ENCODE data around the gene NFS1.

Gene NFS1

DNA sequence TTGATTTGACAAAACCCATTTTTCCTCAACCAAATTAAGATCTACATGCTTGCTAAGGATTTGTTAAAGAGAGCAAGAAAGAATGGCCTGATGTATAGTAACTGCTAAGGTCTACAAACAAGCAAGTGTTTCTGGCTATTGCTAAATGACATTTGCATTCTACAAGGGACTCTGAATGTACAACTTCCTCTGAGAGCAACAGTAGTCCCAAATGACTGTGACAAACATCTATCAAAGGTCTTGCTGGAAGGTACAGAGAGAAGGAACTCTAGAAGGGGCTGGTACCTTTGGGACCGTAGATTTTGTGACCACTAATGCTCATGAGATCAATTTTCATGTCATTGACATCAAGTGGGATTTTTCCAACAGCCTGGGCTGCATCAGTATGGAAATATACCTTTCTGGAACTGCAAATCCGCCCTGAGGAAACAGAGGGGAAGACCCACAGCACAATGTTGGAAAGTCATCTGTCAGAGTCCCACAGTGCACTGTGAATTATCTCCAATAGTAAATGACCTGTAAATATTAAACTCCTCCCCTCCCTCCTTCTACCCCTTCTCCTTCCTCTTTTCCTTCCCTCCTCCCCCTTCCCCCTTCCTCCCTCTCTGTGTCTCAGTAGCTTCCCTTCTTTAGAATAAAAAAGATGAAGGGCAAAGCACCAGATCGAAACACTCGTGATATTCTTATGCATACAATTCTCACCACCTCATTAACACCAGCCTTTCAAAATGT is 18.5 kb downstream of the NFS1 start:
- no peak for DNase-seq (ENCODE audit: low read depth in 3 of 3)

- no peak for DNase-seq (ENCODE audit: low read depth in 3 of 3)
These were observed 24.2 kb downstream of the NFS1 start for GRCh38 chr20:35674921-35675320.

GRCh38 chr20:35673884-35674283 is 25.3 kb downstream of the NFS1 start:
- DNase-seq (ENCODE audit: low read depth in 3 of 3): no peak

GRCh38 chr20:35669681-35670080 is 29.5 kb downstream of the NFS1 start:
- DNase-seq (ENCODE audit: low read depth in 3 of 3): no peak

DNA sequence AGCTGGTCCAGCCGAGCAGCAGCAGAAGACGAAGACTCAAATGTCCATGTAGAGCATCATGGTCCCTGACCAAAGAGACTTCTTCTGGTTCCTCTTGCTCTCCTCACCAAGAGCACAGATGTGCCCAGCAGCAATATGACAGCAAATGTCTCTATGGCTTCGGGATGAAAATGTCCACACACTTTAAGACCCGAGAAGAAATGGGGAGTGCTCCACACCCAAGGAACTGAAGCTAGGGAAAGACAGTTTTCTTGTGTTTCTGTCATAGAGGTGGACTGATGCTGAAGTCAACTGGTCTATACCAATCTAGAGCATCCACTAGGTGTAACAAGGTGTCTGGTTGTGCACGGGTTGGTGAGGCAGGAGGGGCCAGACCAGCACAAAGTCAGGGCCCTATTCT is 29.9 kb downstream of the NFS1 start:
- DNase-seq (ENCODE audit: low read depth in 3 of 3): no peak

DNA sequence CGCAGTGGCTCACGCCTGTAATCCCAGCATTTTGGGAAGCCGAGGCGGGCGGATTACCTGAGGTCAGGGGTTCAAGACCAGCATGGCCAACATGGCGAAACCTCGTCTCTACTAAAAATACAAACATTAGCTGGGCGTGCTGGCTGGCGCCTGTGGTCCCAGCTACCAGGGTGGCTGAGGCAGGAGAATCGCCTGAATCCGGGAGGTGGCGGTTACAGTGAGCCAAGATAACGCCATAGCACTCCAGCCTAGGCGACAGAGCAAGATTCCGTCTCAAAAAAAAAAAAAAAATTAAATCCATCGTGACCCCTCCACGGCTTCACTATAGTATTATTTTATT is 33.2 kb downstream of the NFS1 start:
- no peak for DNase-seq (ENCODE audit: low read depth in 3 of 3)

- DNase-seq (ENCODE audit: low read depth in 3 of 3): peak; percentile 80 to 87 (median 86)
These were observed 34.5 kb downstream of the NFS1 start, which contains the start of the genes CPNE1 and RBM12 for GRCh38 chr20:35664466-35665206. TSS of gene CPNE1 (minus strand) at chr20:35664900. CDS start at chr20:35632923, 31,977 bp downstream. TSS of gene RBM12 (minus strand) at chr20:35664900. CDS start at chr20:35655322, 9,578 bp downstream.

DNA sequence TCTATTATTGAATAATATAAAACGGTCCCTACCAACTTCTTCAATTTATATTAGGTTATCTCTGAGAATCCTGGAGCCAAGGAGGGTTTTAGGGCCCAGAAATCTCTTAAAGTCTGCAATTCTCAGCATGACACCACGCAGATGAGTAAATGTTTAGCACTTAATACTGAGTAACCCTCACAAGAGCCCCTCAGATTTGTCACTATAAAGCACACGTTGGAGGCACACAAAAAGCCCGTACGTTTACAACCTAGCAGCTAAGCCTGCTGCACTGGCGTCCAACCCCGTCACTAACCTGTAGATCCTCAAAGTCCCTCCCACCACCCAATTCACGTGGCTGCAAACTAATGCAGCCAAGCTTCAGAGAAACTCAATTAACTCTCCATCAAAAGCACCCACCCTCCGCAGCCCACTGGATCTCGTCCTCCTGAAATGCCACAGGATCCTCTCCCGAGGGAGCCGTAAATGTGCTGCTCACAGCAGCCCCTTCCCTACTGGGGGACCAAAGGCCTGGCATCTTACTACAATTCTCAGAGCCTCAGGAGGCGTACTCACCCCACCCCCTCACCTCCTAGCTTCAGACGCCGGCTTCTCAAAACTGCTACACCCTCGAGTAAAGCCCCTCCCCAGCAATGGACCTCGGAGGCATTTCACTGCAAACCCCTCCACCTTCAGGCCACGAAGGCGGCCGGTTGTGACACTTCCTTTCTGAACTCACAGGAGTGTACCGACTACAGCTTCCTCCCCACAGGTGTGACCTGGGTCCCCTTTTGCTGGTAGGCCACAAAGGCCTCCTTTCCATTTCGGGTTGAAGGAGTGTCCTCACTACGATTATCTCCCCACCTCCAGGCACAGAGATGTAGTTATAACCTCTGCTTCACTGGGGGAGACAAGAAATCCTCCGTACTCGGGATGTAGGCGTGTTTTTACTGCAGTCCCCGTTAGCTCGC is 35.4 kb downstream of the NFS1 start:
- peak; percentile 17 to 35 (median 32) for DNase-seq (ENCODE audit: low read depth in 3 of 3)

DNA sequence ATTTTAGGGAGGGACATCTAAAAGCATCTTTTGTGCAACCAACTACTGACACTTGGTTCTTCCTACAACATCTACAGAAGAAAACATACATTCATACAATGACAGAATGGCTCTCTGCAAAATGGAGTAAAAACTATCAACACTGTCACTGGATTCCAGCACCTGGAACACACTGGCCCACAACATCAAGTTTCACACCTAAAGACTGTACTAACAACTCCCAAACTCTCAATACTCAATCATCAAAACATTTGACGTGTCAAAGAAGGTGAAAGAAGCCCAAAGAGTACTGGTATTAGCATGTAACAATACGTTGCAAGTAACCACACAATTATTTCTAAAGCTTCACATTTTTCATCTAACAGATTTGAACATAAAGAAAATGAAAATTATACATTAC is 36.6 kb downstream of the NFS1 start:
- no peak for DNase-seq (ENCODE audit: low read depth in 3 of 3)

- DNase-seq (ENCODE audit: low read depth in 3 of 3): no peak
These were observed 37.2 kb downstream of the NFS1 start for GRCh38 chr20:35661908-35662307.

GRCh38 chr20:35661053-35661452 is 38.1 kb downstream of the NFS1 start:
- no peak for DNase-seq (ENCODE audit: low read depth in 3 of 3)

GRCh38 chr20:35660122-35660937 is 38.8 kb downstream of the NFS1 start:
- DNase-seq (ENCODE audit: low read depth in 3 of 3): no peak

DNA sequence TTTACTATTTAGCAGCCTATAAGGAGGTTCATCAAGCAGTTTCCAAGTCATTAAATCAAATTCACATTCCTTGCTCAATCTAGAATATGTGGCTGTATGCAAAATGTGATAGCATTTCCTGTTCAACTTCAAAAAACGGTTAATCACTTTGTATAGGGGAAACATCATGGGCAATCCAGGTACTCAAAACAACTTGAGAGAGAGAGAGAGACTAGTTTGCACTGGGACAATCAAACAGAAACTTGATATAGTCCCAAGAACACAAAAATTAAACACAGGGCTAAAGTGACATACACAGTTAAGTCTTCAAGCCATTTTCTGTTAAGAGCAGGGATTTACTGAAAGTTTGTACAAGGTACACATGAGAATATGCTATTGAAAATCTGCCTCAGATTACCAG is 41.9 kb downstream of the NFS1 start:
- DNase-seq (ENCODE audit: low read depth in 3 of 3): no peak

- no peak for DNase-seq (ENCODE audit: low read depth in 3 of 3)
These were observed 44.7 kb downstream of the NFS1 start for GRCh38 chr20:35654415-35654814.

DNA sequence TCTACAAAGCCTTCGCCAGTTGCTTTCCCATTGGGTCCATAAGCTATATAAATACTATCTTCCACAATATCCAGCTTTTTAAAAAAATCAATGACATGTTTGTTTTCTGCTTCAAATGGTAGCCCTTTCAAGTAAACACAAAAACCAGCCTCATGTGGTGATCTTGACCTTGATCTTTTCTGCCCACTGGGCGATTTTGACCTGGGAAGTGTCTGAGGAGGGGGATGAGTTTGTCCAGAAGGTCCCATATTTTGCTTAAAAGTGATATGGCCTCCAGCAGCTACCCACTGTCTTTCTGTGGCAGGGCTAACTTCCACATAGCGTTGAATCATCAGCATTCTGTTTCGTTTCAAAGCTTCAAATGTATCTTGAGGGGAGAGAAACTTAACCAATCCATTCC is 45.3 kb downstream of the NFS1 start:
- DNase-seq (ENCODE audit: low read depth in 3 of 3): no peak

DNA sequence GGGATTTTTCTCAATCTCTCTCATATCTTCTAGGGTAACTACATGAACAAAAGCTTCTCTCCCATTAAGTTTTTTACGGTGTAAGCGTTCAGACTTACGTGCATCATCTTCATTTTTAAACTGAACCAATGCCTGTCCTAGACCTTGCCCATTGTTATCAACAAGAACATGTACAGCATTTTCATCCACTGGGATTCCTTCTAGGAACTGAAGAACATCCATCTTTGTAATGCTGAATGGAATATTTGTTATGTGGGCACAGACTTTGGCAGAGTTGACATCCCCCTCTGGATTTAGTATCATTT is 45.8 kb downstream of the NFS1 start:
- no peak for DNase-seq (ENCODE audit: low read depth in 3 of 3)

DNA sequence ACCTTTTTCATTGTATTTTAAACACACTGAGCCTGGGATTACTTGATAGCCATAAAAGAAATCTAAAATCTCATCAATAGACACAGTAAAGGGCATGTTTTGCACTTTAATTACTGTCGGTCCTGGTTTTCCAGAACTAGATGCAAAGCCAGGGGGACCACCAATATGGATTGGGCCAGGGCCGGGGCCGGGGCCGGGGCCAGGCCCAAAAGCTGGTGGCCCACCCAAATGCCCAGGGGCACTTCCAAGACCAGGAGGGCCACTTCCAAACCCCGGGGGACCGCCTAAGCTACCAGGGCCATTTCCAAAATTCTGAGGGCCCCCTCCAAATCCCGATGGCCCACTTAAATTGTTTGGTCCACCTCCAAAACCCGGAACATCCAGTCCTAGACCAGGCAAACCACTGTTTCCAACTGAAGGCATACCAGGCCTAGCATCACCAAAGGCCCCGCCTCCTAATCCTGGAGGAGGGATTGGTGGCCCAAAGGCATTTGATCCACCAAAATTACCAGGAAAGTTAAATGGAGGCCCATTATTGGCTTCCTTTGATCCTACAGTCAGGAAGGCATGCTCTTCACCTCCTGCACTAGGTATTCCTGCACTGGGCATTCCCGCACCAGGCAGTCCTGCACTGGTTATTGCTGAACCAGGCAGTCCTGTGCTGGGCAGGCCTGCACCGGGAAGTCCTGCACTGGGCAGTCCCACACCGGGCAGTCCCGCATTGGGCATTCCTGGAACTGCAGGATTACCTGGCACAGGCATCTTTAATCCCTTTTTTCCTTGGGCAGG is 46.3 kb downstream of the NFS1 start:
- DNase-seq (ENCODE audit: low read depth in 3 of 3): no peak

DNA sequence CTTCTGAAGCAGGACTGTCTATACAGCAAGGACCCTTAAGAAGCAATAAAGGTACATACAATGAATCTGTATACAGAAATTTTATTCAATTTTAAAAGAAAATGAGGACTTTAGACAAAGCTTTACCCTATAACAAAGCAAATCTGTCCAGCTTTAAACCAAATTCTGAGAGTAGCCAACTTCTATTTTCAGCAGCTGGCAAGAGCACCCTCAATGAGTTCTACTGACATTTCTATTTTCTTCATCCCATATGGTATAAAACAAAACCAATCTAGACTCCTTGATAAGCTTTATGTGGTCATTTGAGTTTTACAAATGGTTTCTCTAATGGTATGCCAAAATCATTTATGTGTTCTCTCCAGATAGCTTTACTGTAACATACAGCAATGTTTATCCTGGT is 47.2 kb downstream of the NFS1 start:
- no peak for DNase-seq (ENCODE audit: low read depth in 3 of 3)

DNA sequence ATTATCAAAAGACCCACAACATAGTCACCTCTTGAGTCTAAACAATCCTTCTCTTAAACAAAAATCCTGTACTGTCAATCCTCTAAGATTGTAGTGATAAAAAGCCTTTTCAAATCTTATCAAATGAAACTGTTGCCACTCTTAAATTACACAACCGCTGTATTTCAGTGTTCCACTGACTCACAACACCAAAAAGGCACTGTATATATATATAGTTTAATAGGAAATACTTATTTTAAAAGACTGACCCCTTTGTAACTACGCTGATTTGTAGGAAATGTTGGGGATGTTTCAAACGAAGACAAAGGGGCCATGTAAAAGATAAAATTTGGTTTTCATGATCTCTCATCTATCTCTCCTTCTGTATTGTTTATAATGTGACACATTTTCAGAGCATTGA is 48.5 kb downstream of the NFS1 start:
- no peak for DNase-seq (ENCODE audit: low read depth in 3 of 3)

- no peak for DNase-seq (ENCODE audit: low read depth in 3 of 3)
These were observed 50.3 kb downstream of the NFS1 start for GRCh38 chr20:35648836-35649235.

DNA sequence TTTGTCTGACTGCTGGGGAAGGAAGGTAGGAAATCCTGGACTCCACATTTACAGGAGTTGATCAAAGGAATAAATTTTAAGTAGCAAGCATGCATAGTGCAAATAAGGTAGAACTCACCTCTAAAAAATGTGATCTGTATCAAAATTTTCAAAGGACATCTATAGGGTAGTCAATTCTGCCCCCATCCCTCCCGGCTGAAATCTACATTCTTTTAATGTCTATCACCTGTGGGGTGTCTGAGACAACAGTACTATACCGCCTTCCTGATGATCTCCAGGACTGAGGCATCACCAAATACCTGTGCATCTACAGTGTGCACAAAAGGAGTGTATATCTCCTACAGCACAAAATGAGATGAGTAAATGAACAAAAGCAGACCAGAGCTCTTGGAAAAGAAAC is 54.3 kb downstream of the NFS1 start:
- no peak for DNase-seq (ENCODE audit: low read depth in 3 of 3)

Measured in stimulated activated CD4-positive, alpha-beta T cell treated with anti-CD3 and anti-CD28 coated beads, TNF-alpha, amount 100 ng/mL, for 4 hours (primary cell).